OCI-LY3 (cell line): ENCODE results near the gene THRB.

Experiments
- H2AFZ ChIP-seq: fragments of 200-600, 300-600 bp; shearing (Covaris generic); 2 replicates; pipeline ENCODE4 v1.6.0; 2014; ENCODE audit warnings: antibody characterized with exemption, low read depth, low read length
- H3K27ac ChIP-seq: fragments of 200-600, 300-600 bp; sonication (generic); 2 replicates; pipeline ENCODE4 v1.5.1; 2014; ENCODE audit warnings: mild to moderate bottlenecking, low read length, moderate library complexity, mixed read lengths
- H3K27me3 ChIP-seq: fragments of 200-600, 300-600 bp; sonication (generic); 2 replicates; pipeline ENCODE4 v1.6.1; 2014; ENCODE audit warnings: low read depth, low read length, mixed read lengths
- H3K36me3 ChIP-seq: fragments of 200-600, 300-600 bp; sonication (generic); replicated peaks from 2 replicates; pipeline ENCODE3; 2014; ENCODE audit warnings: low read depth, low read length, mixed read lengths
- H3K4me1 ChIP-seq: fragments of 300-600, 200-600 bp; sonication (generic); 2 replicates; pipeline ENCODE4 v1.6.1; 2014; ENCODE audit warnings: low read length, mixed read lengths
- H3K4me2 ChIP-seq: fragments of 200-600, 300-600 bp; sonication (generic); 2 replicates; pipeline ENCODE4 v1.6.1; 2014; ENCODE audit warnings: low read length, mixed read lengths
- H3K4me3 ChIP-seq: fragments of 300-600, 200-600 bp; sonication (generic); 2 replicates; pipeline ENCODE4 v1.5.1; 2014; ENCODE audit warnings: antibody characterized with exemption, mild to moderate bottlenecking, low read length, moderate library complexity
- H3K79me2 ChIP-seq: fragments of 300-600, 200-600 bp; shearing (Covaris generic); 2 replicates; pipeline ENCODE4 v1.6.1; 2014; ENCODE audit warnings: mild to moderate bottlenecking, low read length, mixed read lengths
- H3K9ac ChIP-seq: fragments of 300-600, 200-600 bp; shearing (Covaris generic); 2 replicates; pipeline ENCODE4 v1.6.0; 2014; ENCODE audit warnings: mild to moderate bottlenecking, low read length, moderate library complexity
- H3K9me3 ChIP-seq: fragments of 200-600, 300-600 bp; shearing (Covaris generic); 2 replicates; pipeline ENCODE4 v1.6.1; 2014; ENCODE audit warnings: low read length, mixed read lengths; ENCODE audit not compliant: insufficient read depth
- H4K20me1 ChIP-seq: fragments of 200-600, 300-600 bp; sonication (generic); 2 replicates; pipeline ENCODE4 v1.6.1; 2016; ENCODE audit warnings: low read length, mixed read lengths; ENCODE audit not compliant: insufficient read depth
- EZH2phosphoT487 ChIP-seq: fragments of 200-600 bp; shearing (Covaris generic); IDR thresholded peaks from 2 replicates; pipeline ENCODE4 v1.6.1; 2018; ENCODE audit warnings: antibody characterized with exemption, mixed run types, low read depth
- TF ChIP-seq, protein P1 (sequence below): fragments of 200-600, 300-600 bp; sonication (generic); IDR thresholded peaks from 2 replicates; pipeline ENCODE4 v1.5.1; 2014; ENCODE audit warnings: antibody characterized with exemption, low read length, low read depth

The THRB gene

DNA sequence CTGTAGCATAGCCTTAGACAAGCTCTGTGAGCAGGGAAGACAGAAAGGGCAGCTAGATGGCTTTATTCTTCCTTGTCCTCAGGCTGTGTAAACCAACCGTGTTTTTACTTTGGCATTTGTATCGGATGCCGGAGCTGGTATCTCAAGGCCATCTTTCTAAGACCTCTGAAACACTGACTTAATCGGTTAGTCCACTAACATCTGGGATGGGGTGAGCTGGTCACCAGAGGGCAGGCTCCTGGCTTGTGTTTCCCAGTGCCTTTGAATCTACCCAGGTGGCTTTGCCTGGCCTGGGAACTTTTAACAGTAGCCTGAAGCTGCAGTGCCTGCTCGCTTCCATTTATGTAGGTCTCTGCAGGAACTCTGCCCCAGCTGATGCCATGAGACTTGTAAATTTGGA, 296.8 kb downstream of the THRB start:
- no peak overlapping the region for H3K4me2 ChIP-seq
- H3K27me3 ChIP-seq: peaks cover 3% of the 10 kb centered on the region; the same call in 1 of the 2 replicates
- TF ChIP-seq, protein P1, sequence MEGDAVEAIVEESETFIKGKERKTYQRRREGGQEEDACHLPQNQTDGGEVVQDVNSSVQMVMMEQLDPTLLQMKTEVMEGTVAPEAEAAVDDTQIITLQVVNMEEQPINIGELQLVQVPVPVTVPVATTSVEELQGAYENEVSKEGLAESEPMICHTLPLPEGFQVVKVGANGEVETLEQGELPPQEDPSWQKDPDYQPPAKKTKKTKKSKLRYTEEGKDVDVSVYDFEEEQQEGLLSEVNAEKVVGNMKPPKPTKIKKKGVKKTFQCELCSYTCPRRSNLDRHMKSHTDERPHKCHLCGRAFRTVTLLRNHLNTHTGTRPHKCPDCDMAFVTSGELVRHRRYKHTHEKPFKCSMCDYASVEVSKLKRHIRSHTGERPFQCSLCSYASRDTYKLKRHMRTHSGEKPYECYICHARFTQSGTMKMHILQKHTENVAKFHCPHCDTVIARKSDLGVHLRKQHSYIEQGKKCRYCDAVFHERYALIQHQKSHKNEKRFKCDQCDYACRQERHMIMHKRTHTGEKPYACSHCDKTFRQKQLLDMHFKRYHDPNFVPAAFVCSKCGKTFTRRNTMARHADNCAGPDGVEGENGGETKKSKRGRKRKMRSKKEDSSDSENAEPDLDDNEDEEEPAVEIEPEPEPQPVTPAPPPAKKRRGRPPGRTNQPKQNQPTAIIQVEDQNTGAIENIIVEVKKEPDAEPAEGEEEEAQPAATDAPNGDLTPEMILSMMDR: no peak
- no peak for TF ChIP-seq EZH2phosphoT487
- no peaks in the 10 kb centered on the region for H4K20me1 ChIP-seq
- no peaks in the 10 kb centered on the region for H3K9me3 ChIP-seq
- H3K27ac ChIP-seq: no peak overlapping the region
- H3K9ac ChIP-seq: no peak overlapping the region
- no peaks in the 10 kb centered on the region for H3K79me2 ChIP-seq
- no peak overlapping the region for H3K4me3 ChIP-seq
- no peak overlapping the region for H2AFZ ChIP-seq
- no peaks in the 10 kb centered on the region for H3K4me1 ChIP-seq
- no peaks in the 10 kb centered on the region for H3K36me3 ChIP-seq

DNA sequence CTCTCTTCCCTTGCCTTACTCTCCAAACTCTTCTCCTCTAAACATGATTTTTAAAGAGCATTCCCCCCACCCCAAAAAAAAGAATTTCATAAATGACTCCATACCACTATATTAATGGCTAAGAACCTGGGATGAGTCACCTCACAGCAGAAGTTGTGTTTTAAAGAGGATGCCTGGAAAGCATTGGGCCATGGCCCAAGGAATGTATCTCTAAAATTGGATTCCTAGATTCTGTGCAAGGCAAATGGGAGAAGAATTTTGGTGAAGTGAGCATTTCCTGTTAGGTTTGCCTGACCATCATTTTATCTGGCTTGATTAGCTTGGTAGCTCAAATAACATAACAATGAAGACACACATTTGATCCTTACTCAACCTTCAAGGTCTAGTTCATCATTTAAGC, 298.1 kb downstream of the THRB start:
- no peak overlapping the region for H3K27ac ChIP-seq
- TF ChIP-seq EZH2phosphoT487: no peak
- no peaks in the 10 kb centered on the region for H3K79me2 ChIP-seq
- no peaks in the 10 kb centered on the region for H3K4me1 ChIP-seq
- no peaks in the 10 kb centered on the region; the same call in 1 of the 2 replicates for H3K27me3 ChIP-seq
- no peak overlapping the region for H3K4me3 ChIP-seq
- no peaks in the 10 kb centered on the region for H3K36me3 ChIP-seq
- no peak overlapping the region for H2AFZ ChIP-seq
- H3K4me2 ChIP-seq: no peak overlapping the region
- no peaks in the 10 kb centered on the region for H4K20me1 ChIP-seq
- H3K9ac ChIP-seq: no peak overlapping the region
- H3K9me3 ChIP-seq: no peaks in the 10 kb centered on the region

DNA sequence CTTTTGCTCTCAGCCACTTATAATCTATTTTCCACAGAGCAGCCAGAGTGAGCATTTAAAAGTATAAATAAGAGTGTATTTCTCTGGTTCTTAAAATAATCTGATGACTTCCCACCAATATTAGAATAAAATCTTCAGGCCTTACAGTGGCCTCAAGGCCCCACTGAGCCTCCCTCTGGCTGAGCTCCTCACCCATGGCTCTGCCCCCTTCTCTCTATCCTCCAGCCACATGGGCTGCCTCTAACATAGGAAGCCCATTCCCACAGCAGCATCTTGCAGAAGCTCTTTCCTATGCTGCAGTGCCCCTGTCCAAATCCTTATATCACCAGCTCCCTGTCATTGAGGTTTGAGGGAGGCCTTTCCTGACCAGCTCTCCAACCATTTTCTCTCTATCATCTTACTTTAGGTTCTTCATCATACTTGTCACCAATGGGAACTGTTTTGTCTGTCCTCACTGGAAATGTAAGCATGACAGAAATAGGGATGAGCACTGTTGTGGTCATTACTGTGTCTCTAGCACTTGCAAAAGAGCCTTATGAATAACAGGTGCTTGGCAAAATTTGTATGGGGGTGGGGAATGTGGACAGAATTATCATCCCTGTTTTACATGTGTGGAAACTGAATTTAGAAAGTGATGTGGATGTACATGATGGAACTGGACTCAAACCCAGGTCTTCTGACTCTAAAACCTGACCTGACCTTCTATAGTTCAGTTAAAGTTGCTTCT, 299.0 kb downstream of the THRB start:
- Histone ChIP-seq H3K27ac (no peak overlapping the region), H3K36me3 (no peaks in the 10 kb centered on the region), H3K27me3 (no peaks in the 10 kb centered on the region; the same call in 1 of the 2 replicates), H2AFZ (no peak overlapping the region), H3K9me3 (no peaks in the 10 kb centered on the region), H3K4me1 (no peaks in the 10 kb centered on the region), H4K20me1 (no peaks in the 10 kb centered on the region), H3K79me2 (no peaks in the 10 kb centered on the region), H3K4me2 (no peak overlapping the region), H3K9ac (no peak overlapping the region), H3K4me3 (no peak overlapping the region)
- TF ChIP-seq, protein P1: no peak
- no peak for TF ChIP-seq EZH2phosphoT487

DNA sequence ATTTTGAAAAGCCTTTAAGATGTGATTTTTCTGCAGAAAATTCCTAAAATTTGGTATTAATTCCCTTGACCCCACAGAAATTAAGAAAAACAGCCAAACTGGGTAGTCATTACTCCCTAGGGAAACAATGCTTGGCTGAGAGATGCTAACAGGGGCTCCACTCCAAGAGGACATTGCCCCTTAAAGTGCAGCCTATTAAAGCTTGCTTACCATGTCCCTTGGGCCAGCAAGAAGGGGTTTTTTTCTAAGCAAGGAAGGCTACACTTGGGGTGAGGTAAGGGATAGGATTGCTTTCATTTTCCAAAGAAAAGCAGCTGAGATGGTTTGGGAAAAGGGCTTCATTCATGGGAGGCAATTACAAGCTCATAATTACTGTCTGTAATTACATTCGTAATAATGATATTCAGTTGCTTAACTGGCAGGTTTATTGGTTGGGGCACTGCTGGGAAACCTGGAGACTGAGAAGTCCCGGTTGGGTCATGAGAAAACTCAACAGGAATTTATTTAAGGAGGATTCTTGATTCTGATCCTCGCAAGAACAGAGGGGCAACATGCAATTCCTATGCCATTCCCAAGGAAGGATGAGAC, 302.1 kb downstream of the THRB start:
- Histone ChIP-seq H3K4me1 (no peaks in the 10 kb centered on the region), H3K27me3 (peaks cover 4% of the 10 kb centered on the region), H3K79me2 (no peaks in the 10 kb centered on the region), H4K20me1 (no peaks in the 10 kb centered on the region), H2AFZ (no peak overlapping the region), H3K9me3 (no peaks in the 10 kb centered on the region), H3K36me3 (no peaks in the 10 kb centered on the region), H3K27ac (no peak overlapping the region), H3K4me3 (no peak overlapping the region), H3K9ac (no peak overlapping the region), H3K4me2 (no peak overlapping the region)
- TF ChIP-seq EZH2phosphoT487: no peak
- TF ChIP-seq, protein P1: no peak
